GM12878 (cell line): ENCODE measurements around the gene STK16. TPM values are rescaled to one million over a fixed set of nuclear protein-coding genes. Genes with fewer than 3 reads are reported as not detected.
A peak's percentile ranks its signal among the peaks of the same experiment; 100 is the strongest.

Source experiments
- FOXK2 ChIP-seq: fragments of 450-650 bp; IDR thresholded peaks from 2 replicates; pipeline ENCODE4 v1.6.1; 2017; ENCODE audit warnings: mild to moderate bottlenecking, moderate library complexity
- GATAD2B ChIP-seq: fragments of 450-650 bp; conservative IDR thresholded peaks from 2 replicates; pipeline ENCODE4 v1.6.1; 2017; ENCODE audit warnings: low read depth, mild to moderate bottlenecking, moderate library complexity
- IRF3 ChIP-seq: fragments of 450-650 bp; IDR thresholded peaks from 2 replicates; pipeline ENCODE4 v1.6.1; 2014; ENCODE audit warnings: mild to moderate bottlenecking
- IRF4 ChIP-seq: IDR thresholded peaks from 2 replicates; pipeline ENCODE4 v1.6.1; 2011; ENCODE audit warnings: low read depth, low read length
- JUNB ChIP-seq: IDR thresholded peaks from 2 replicates; pipeline ENCODE4 v1.6.1; 2016; ENCODE audit warnings: antibody characterized with exemption, mild to moderate bottlenecking
- KDM1A ChIP-seq: fragments of 200-600 bp; sonication (generic); IDR thresholded peaks from 2 replicates; pipeline ENCODE4 v1.6.1; 2016; ENCODE audit warnings: borderline replicate concordance
- NKRF ChIP-seq: fragments of 450-650 bp; conservative IDR thresholded peaks from 2 replicates; pipeline ENCODE4 v1.6.1; 2017; ENCODE audit warnings: mild to moderate bottlenecking, moderate library complexity
- NR2C2 ChIP-seq: IDR thresholded peaks from 2 replicates; pipeline ENCODE4 v1.6.1; 2011; ENCODE audit warnings: borderline replicate concordance, low read depth; ENCODE audit not compliant: control insufficient read depth, insufficient read length
- PML ChIP-seq: IDR thresholded peaks from 2 replicates; pipeline ENCODE4 v1.6.1; 2012; ENCODE audit warnings: low read length, inconsistent platforms
- RFX5 ChIP-seq: IDR thresholded peaks from 2 replicates; pipeline ENCODE4 v1.6.1; 2011; ENCODE audit warnings: low read depth, low read length, improper control_type of control experiment
- SMARCA5 ChIP-seq: fragments of 450-650 bp; IDR thresholded peaks from 2 replicates; pipeline ENCODE4 v1.6.1; 2017; ENCODE audit warnings: mild to moderate bottlenecking
- STAT3 ChIP-seq: IDR thresholded peaks from 2 replicates; pipeline ENCODE4 v1.6.1; 2011; ENCODE audit warnings: low read depth, low read length, improper control_type of control experiment
- USF1 ChIP-seq: IDR thresholded peaks from 2 replicates; pipeline ENCODE4 v1.6.1; 2011; ENCODE audit warnings: borderline replicate concordance, low read depth, mild to moderate bottlenecking, moderate library complexity, mixed read lengths, low read length; ENCODE audit not compliant: insufficient read depth; ENCODE audit errors: extremely low read length
- ZBTB4 ChIP-seq: fragments of 450-650 bp; formaldehyde crosslinking; IDR thresholded peaks from 2 replicates; pipeline ENCODE4 v1.4.0; 2022; ENCODE audit warnings: mild to moderate bottlenecking, moderate library complexity
- ZNF207 ChIP-seq: fragments of 450-650 bp; IDR thresholded peaks from 2 replicates; pipeline ENCODE4 v1.6.1; 2014; ENCODE audit warnings: antibody characterized with exemption, mild to moderate bottlenecking, borderline replicate concordance
- polyA plus RNA-seq, 11 experiments: library from polyadenylated mRNA; depleted of rRNA in 4 of 11; unstranded in 6 of 11; stranded (reverse) in 5 of 11; fragments of >200 nt; fragmentation: Nextera tagmentation in 4 of 11; fragmentation: Illumina TruSeq in 1 of 11; extraction: Ambion mirVana in 4 of 11; extraction: Trizol in 1 of 11; gene quantifications; 1 replicate in 1 of 11; 2 replicates in 10 of 11; pipeline versions ENCODE4 v1.2.1 to v1.2.3, GENCODE V29; 2011 to 2016; ENCODE audit warnings: inconsistent platforms in 2 of 11, missing spikeins in 2 of 11, low read depth in 1 of 11
- total RNA-seq, 4 experiments: library from RNA; depleted of rRNA in 3 of 4; stranded (reverse); fragments of >200 nt in 3 of 4; fragmentation: Illumina TruSeq in 1 of 4; extraction: Trizol in 1 of 4; gene quantifications; 2 replicates each; pipeline versions ENCODE4 v1.2.1 to v1.2.3, GENCODE V29; 2013 to 2021
- TF ChIP-seq, protein P1 (sequence below): fragments of 450-650 bp; IDR thresholded peaks from 2 replicates; pipeline ENCODE4 v1.6.1; 2018; ENCODE audit warnings: borderline replicate concordance, mild to moderate bottlenecking; ENCODE audit not compliant: partially characterized antibody

The STK16 gene
- total and polyA plus RNA-seq, 10 of the 15 experiments (the other 5 are each of a cell fraction or from before 2014, with no cell fraction given), result 4.3 to 50.1 (median 17.9) TPM

- TF ChIP-seq RFX5, result no peak
- TF ChIP-seq KDM1A, result no peak
- TF ChIP-seq ZBTB4, result no peak
- no peak for TF ChIP-seq NR2C2
- TF ChIP-seq STAT3, result no peak
- TF ChIP-seq SMARCA5, result peak; percentile 84; the same call in 1 of the 2 replicates
- TF ChIP-seq FOXK2, result peak; percentile 76
- no peak for TF ChIP-seq IRF3
- TF ChIP-seq USF1, result no peak
- peak; percentile 48; the same call in 1 of the 2 replicates for TF ChIP-seq NKRF
- no peak for TF ChIP-seq PML
- TF ChIP-seq, protein P1, sequence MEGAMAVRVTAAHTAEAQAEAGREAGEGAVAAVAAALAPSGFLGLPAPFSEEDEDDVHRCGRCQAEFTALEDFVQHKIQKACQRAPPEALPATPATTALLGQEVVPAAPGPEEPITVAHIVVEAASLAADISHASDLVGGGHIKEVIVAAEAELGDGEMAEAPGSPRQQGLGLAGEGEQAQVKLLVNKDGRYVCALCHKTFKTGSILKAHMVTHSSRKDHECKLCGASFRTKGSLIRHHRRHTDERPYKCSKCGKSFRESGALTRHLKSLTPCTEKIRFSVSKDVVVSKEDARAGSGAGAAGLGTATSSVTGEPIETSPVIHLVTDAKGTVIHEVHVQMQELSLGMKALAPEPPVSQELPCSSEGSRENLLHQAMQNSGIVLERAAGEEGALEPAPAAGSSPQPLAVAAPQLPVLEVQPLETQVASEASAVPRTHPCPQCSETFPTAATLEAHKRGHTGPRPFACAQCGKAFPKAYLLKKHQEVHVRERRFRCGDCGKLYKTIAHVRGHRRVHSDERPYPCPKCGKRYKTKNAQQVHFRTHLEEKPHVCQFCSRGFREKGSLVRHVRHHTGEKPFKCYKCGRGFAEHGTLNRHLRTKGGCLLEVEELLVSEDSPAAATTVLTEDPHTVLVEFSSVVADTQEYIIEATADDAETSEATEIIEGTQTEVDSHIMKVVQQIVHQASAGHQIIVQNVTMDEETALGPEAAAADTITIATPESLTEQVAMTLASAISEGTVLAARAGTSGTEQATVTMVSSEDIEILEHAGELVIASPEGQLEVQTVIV, result peak; percentile 36
- TF ChIP-seq GATAD2B, result peak; percentile 81
- no peak for TF ChIP-seq JUNB
- no peak; the same call in 1 of the 2 replicates for TF ChIP-seq ZNF207
- no peak for TF ChIP-seq IRF4
Measured at GRCh38 chr2:219249203-219249980, 4.1 kb downstream of the STK16 start (continued).
